SK-N-SH treated with all-trans-retinoic acid at 6 μM for 48 hours (cell line): ENCODE results near the gene SLC25A10.

Experiments
- ATAC-seq: fragments of 200-7000 bp; cut with Tn5 transposase; 3 replicates; pipeline ENCODE4 v1.9.1; 2020; ENCODE audit warnings: mild to moderate bottlenecking, moderate library complexity
- ARNTL ChIP-seq: fragments of 450-650 bp; formaldehyde crosslinking; IDR thresholded peaks from 2 replicates; pipeline ENCODE4 v1.5.0; 2020; ENCODE audit warnings: low read depth, mild to moderate bottlenecking, moderate library complexity, borderline replicate concordance
- BACH2 ChIP-seq: fragments of 250-450 bp; sonication (Bioruptor Pico); IDR thresholded peaks from 2 replicates; pipeline ENCODE4 v1.9.0; 2021; ENCODE audit warnings: mild to moderate bottlenecking, borderline replicate concordance
- CREB5 ChIP-seq: fragments of 250-450 bp; sonication (Bioruptor Pico); IDR thresholded peaks from 2 replicates; pipeline ENCODE4 v1.5.1; 2020; ENCODE audit warnings: low read depth, mild to moderate bottlenecking, moderate library complexity
- CSDC2 ChIP-seq: fragments of 250-450 bp; sonication (Bioruptor Pico); IDR thresholded peaks from 2 replicates; pipeline ENCODE4 v1.5.0; 2020; ENCODE audit warnings: mild to moderate bottlenecking, moderate library complexity
- CSRNP3 ChIP-seq: fragments of 250-450 bp; sonication (Bioruptor Pico); IDR thresholded peaks from 2 replicates; pipeline ENCODE4 v1.5.1; 2021; ENCODE audit warnings: mild to moderate bottlenecking, moderate library complexity
- ESRRG ChIP-seq: fragments of 250-450 bp; sonication (Bioruptor Pico); IDR thresholded peaks from 2 replicates; pipeline ENCODE4 v1.6.1; 2021; ENCODE audit warnings: mild to moderate bottlenecking
- ISL1 ChIP-seq: fragments of 250-450 bp; sonication (Bioruptor Pico); IDR thresholded peaks from 2 replicates; pipeline ENCODE4 v2.1.2; 2022; ENCODE audit warnings: mild to moderate bottlenecking, moderate library complexity
- OSR1 ChIP-seq: fragments of 250-450 bp; sonication (Bioruptor Pico); IDR thresholded peaks from 2 replicates; pipeline ENCODE4 v1.8.0; 2022; ENCODE audit warnings: moderate library complexity, mild to moderate bottlenecking, inconsistent platforms
- PATZ1 ChIP-seq: fragments of 250-450 bp; sonication (Bioruptor Pico); IDR thresholded peaks from 2 replicates; pipeline ENCODE4 v1.8.0; 2020; ENCODE audit warnings: mild to moderate bottlenecking, moderate library complexity, borderline replicate concordance
- POU6F1 ChIP-seq: fragments of 250-450 bp; sonication (Bioruptor Pico); IDR thresholded peaks from 2 replicates; pipeline ENCODE4 v1.8.0; 2021; ENCODE audit warnings: low read depth, mild to moderate bottlenecking, moderate library complexity, borderline replicate concordance
- PPARA ChIP-seq: fragments of 250-450 bp; sonication (Bioruptor Pico); IDR thresholded peaks from 2 replicates; pipeline ENCODE4 v1.5.0; 2020; ENCODE audit warnings: mild to moderate bottlenecking, borderline replicate concordance
- SNAI2 ChIP-seq: fragments of 250-450 bp; sonication (Bioruptor Pico); IDR thresholded peaks from 2 replicates; pipeline ENCODE4 v1.5.0; 2020; ENCODE audit warnings: mild to moderate bottlenecking, moderate library complexity
- TCF4 ChIP-seq: fragments of 250-450 bp; sonication (Bioruptor Pico); IDR thresholded peaks from 2 replicates; pipeline ENCODE4 v1.8.0; 2021; ENCODE audit warnings: mild to moderate bottlenecking, moderate library complexity, borderline replicate concordance
- TOX ChIP-seq: fragments of 250-450 bp; sonication (Bioruptor Pico); IDR thresholded peaks from 2 replicates; pipeline ENCODE4 v1.8.0; 2021; ENCODE audit warnings: mild to moderate bottlenecking, moderate library complexity, borderline replicate concordance
- TSHZ2 ChIP-seq: fragments of 250-450 bp; sonication (Bioruptor Pico); IDR thresholded peaks from 2 replicates; pipeline ENCODE4 v1.5.0; 2020; ENCODE audit warnings: mild to moderate bottlenecking, moderate library complexity
- ZC3H10 ChIP-seq: fragments of 250-450 bp; sonication (Bioruptor Pico); IDR thresholded peaks from 2 replicates; pipeline ENCODE4 v1.5.1; 2021; ENCODE audit warnings: mild to moderate bottlenecking, moderate library complexity
- ZFP3 ChIP-seq: fragments of 250-450 bp; sonication (Bioruptor Pico); IDR thresholded peaks from 2 replicates; pipeline ENCODE4 v1.5.0; 2020; ENCODE audit warnings: mild to moderate bottlenecking, moderate library complexity
- ZFP30 ChIP-seq: fragments of 450-650 bp; formaldehyde crosslinking; IDR thresholded peaks from 2 replicates; pipeline ENCODE4 v1.5.0; 2022; ENCODE audit warnings: mild to moderate bottlenecking, moderate library complexity
- ZNF565 ChIP-seq: fragments of 450-650 bp; formaldehyde crosslinking; conservative IDR thresholded peaks from 2 replicates; pipeline ENCODE4 v1.5.0; 2020; ENCODE audit warnings: low read depth, mild to moderate bottlenecking, moderate library complexity
- ZNF70 ChIP-seq: fragments of 450-650 bp; formaldehyde crosslinking; IDR thresholded peaks from 2 replicates; pipeline ENCODE4 v1.5.0; 2020; ENCODE audit warnings: mild to moderate bottlenecking, moderate library complexity
- ZNF8 ChIP-seq: fragments of 450-650 bp; formaldehyde crosslinking; IDR thresholded peaks from 2 replicates; pipeline ENCODE4 v1.5.0; 2020; ENCODE audit warnings: mild to moderate bottlenecking, moderate library complexity

Gene SLC25A10

GRCh38 chr17:81697261-81698044 is 14.6 kb upstream of the SLC25A10 start:
- TF ChIP-seq ARNTL (CRISPR knock-in tag) (no peak), CSRNP3 (CRISPR knock-in tag) (no peak), CSDC2 (CRISPR knock-in tag) (no peak), ZFP3 (CRISPR knock-in tag) (no peak), CREB5 (no peak), ESRRG (no peak), PATZ1 (CRISPR knock-in tag) (no peak), ZFP30 (CRISPR knock-in tag) (no peak), TOX (CRISPR knock-in tag) (no peak), TCF4 (CRISPR knock-in tag) (no peak), ZNF565 (CRISPR knock-in tag) (no peak), ZNF8 (no peak)
- no peak for ATAC-seq

GRCh38 chr17:81700353-81701287 is 11.5 kb upstream of the SLC25A10 start:
- TF ChIP-seq ISL1 (CRISPR knock-in tag) (no peak), PATZ1 (CRISPR knock-in tag) (no peak), PPARA (CRISPR knock-in tag) (no peak), CSDC2 (CRISPR knock-in tag) (no peak), TOX (CRISPR knock-in tag) (no peak), OSR1 (CRISPR knock-in tag) (no peak), ZNF70 (no peak), BACH2 (no peak), POU6F1 (CRISPR knock-in tag) (no peak), ZFP3 (CRISPR knock-in tag) (no peak), ZFP30 (CRISPR knock-in tag) (no peak), ZC3H10 (CRISPR knock-in tag) (no peak), TSHZ2 (CRISPR knock-in tag) (no peak), CSRNP3 (CRISPR knock-in tag) (no peak), ZNF565 (CRISPR knock-in tag) (no peak), ARNTL (CRISPR knock-in tag) (no peak), SNAI2 (CRISPR knock-in tag) (no peak)
- no peak for ATAC-seq
